HEK293 (cell line): ENCODE data around the gene CEP43.

ENCODE experiments used
- CTCF ChIA-PET: fragments of 350-600 bp; formaldehyde crosslinking; extraction: SDS; loops from one replicate; lab custom pipeline; 2021; ENCODE audit warnings: antibody characterized with exemption; lab: Yijun Ruan, JAX
- POLR2A ChIA-PET: fragments of 300-600 bp; formaldehyde crosslinking; extraction: SDS; loops from one replicate; lab custom pipeline; 2020; ENCODE audit warnings: antibody characterized with exemption, inconsistent platforms; lab: Yijun Ruan, JAX
- H3K27ac ChIP-seq: fragments of 200-500 bp; sonication (Bioruptor generic); 2 replicates; pipeline ENCODE4 v1.5.1; 2014; ENCODE audit warnings: low read depth, low read length, control low read depth, inconsistent platforms; ENCODE audit errors: extremely low read depth
- H3K36me3 ChIP-seq, 2 experiments: fragments of 200-500 bp in 1 of 2; sonication (Bioruptor generic) in 1 of 2; 1 replicate in 1 of 2; 2 replicates in 1 of 2; pipeline ENCODE4 v1.5.1; 2014 to 2017; ENCODE audit warnings: inconsistent platforms in 2 of 2, low read length in 2 of 2; ENCODE audit not compliant: control insufficient read depth in 2 of 2, insufficient read depth in 1 of 2
- H3K4me1 ChIP-seq: fragments of 200-500 bp; sonication (Bioruptor generic); 2 replicates; pipeline ENCODE4 v1.5.1; 2014; ENCODE audit warnings: mild to moderate bottlenecking, low read length, inconsistent platforms; ENCODE audit not compliant: control insufficient read depth, insufficient read depth
- H3K4me3 ChIP-seq: 2 replicates; pipeline ENCODE4 v1.5.1; 2011; ENCODE audit warnings: low read depth, mild to moderate bottlenecking, control low read depth, low read length, moderate library complexity
- H3K9me3 ChIP-seq: fragments of 200-500 bp; sonication (Bioruptor generic); 2 replicates; pipeline ENCODE4 v1.5.1; 2014; ENCODE audit warnings: low read depth, low read length, inconsistent platforms; ENCODE audit not compliant: control insufficient read depth, insufficient read depth
- BCL11B ChIP-seq: fragments of 450-650 bp; formaldehyde crosslinking; IDR thresholded peaks from 2 replicates; pipeline ENCODE4 v1.5.1; 2016; ENCODE audit warnings: low read depth, missing biosample characterization, missing genetic modification characterization
- GLI4 ChIP-seq: fragments of 450-650 bp; formaldehyde crosslinking; IDR thresholded peaks from 2 replicates; pipeline ENCODE4 v1.5.1; 2016; ENCODE audit warnings: missing biosample characterization, missing genetic modification characterization
- GLIS1 ChIP-seq: fragments of 450-650 bp; formaldehyde crosslinking; IDR thresholded peaks from 2 replicates; pipeline ENCODE4 v1.5.1; 2016; ENCODE audit warnings: missing biosample characterization, missing genetic modification characterization
- HOXC10 ChIP-seq: sonication (generic); formaldehyde crosslinking; IDR thresholded peaks from 2 replicates; pipeline ENCODE4 v1.8.1; 2023; ENCODE audit warnings: mild to moderate bottlenecking, missing genetic modification reagents
- RBAK ChIP-seq: fragments of 450-650 bp; formaldehyde crosslinking; IDR thresholded peaks from 2 replicates; pipeline ENCODE4 v1.5.1; 2016; ENCODE audit warnings: missing biosample characterization, missing genetic modification characterization
- TRIM28 ChIP-seq: IDR thresholded peaks from 2 replicates; pipeline ENCODE4 v1.6.1; 2011; ENCODE audit warnings: low read length, control low read depth, borderline replicate concordance
- ZBTB20 ChIP-seq: fragments of 450-650 bp; formaldehyde crosslinking; IDR thresholded peaks from 2 replicates; pipeline ENCODE4 v1.5.1; 2016; ENCODE audit warnings: missing biosample characterization, missing genetic modification characterization
- ZNF114 ChIP-seq: fragments of 450-650 bp; formaldehyde crosslinking; IDR thresholded peaks from 2 replicates; pipeline ENCODE4 v1.5.0; 2017; ENCODE audit warnings: missing biosample characterization, missing genetic modification characterization
- ZNF138 ChIP-seq: fragments of 450-650 bp; formaldehyde crosslinking; IDR thresholded peaks from 2 replicates; pipeline ENCODE4 v1.5.1; 2016; ENCODE audit warnings: missing biosample characterization, missing genetic modification characterization, borderline replicate concordance
- ZNF140 ChIP-seq: fragments of 450-650 bp; formaldehyde crosslinking; IDR thresholded peaks from 2 replicates; pipeline ENCODE4 v1.5.1; 2016; ENCODE audit warnings: missing biosample characterization, missing genetic modification characterization
- ZNF175 ChIP-seq: fragments of 450-650 bp; formaldehyde crosslinking; IDR thresholded peaks from 2 replicates; pipeline ENCODE4 v1.5.1; 2016; ENCODE audit warnings: missing biosample characterization, missing genetic modification characterization
- ZNF19 ChIP-seq: fragments of 450-650 bp; formaldehyde crosslinking; IDR thresholded peaks from 2 replicates; pipeline ENCODE4; 2016; ENCODE audit warnings: missing biosample characterization, missing genetic modification characterization, low read depth
- ZNF223 ChIP-seq: fragments of 450-650 bp; formaldehyde crosslinking; IDR thresholded peaks from 2 replicates; pipeline ENCODE4 v1.5.1; 2016; ENCODE audit warnings: missing biosample characterization, missing genetic modification characterization
- ZNF302 ChIP-seq: fragments of 450-650 bp; formaldehyde crosslinking; IDR thresholded peaks from 2 replicates; pipeline ENCODE4 v1.5.1; 2016; ENCODE audit warnings: missing biosample characterization, missing genetic modification characterization, low read depth
- ZNF311 ChIP-seq: fragments of 450-650 bp; formaldehyde crosslinking; IDR thresholded peaks from 2 replicates; pipeline ENCODE4 v1.5.1; 2017; ENCODE audit warnings: missing biosample characterization, missing genetic modification characterization, borderline replicate concordance
- ZNF433 ChIP-seq: fragments of 450-650 bp; formaldehyde crosslinking; IDR thresholded peaks from 2 replicates; pipeline ENCODE4 v1.5.1; 2016; ENCODE audit warnings: missing biosample characterization, missing genetic modification characterization, low read depth
- ZNF473 ChIP-seq: fragments of 450-650 bp; formaldehyde crosslinking; IDR thresholded peaks from 2 replicates; pipeline ENCODE4 v1.5.1; 2017; ENCODE audit warnings: missing biosample characterization, missing genetic modification characterization
- ZNF510 ChIP-seq: fragments of 450-650 bp; formaldehyde crosslinking; IDR thresholded peaks from 2 replicates; pipeline ENCODE4 v1.5.1; 2018; ENCODE audit warnings: mild to moderate bottlenecking, missing genetic modification characterization, missing biosample characterization; ENCODE audit not compliant: insufficient replicate concordance
- ZNF548 ChIP-seq: fragments of 450-650 bp; formaldehyde crosslinking; IDR thresholded peaks from 2 replicates; pipeline ENCODE4 v1.5.1; 2016; ENCODE audit warnings: missing biosample characterization, missing genetic modification characterization
- ZNF629 ChIP-seq: fragments of 450-650 bp; formaldehyde crosslinking; IDR thresholded peaks from 2 replicates; pipeline ENCODE4 v1.5.1; 2017; ENCODE audit warnings: missing biosample characterization, missing genetic modification characterization
- ZNF654 ChIP-seq: fragments of 450-650 bp; formaldehyde crosslinking; IDR thresholded peaks from 2 replicates; pipeline ENCODE4 v1.5.1; 2016; ENCODE audit warnings: low read depth, missing biosample characterization, missing genetic modification characterization
- ZNF670 ChIP-seq: fragments of 450-650 bp; formaldehyde crosslinking; IDR thresholded peaks from 2 replicates; pipeline ENCODE4 v1.5.1; 2016; ENCODE audit warnings: missing biosample characterization, missing genetic modification characterization, low read depth
- ZNF701 ChIP-seq: fragments of 450-650 bp; formaldehyde crosslinking; IDR thresholded peaks from 2 replicates; pipeline ENCODE4 v1.5.1; 2016; ENCODE audit warnings: missing biosample characterization, missing genetic modification characterization
- ZNF777 ChIP-seq: fragments of 450-650 bp; formaldehyde crosslinking; IDR thresholded peaks from 2 replicates; pipeline ENCODE4 v1.5.1; 2017; ENCODE audit warnings: missing biosample characterization, missing genetic modification characterization, borderline replicate concordance
- ZNF792 ChIP-seq: fragments of 450-650 bp; formaldehyde crosslinking; IDR thresholded peaks from 2 replicates; pipeline ENCODE4 v1.5.1; 2016; ENCODE audit warnings: missing biosample characterization, missing genetic modification characterization
- TF ChIP-seq, protein P1 (sequence below): fragments of 450-650 bp; formaldehyde crosslinking; IDR thresholded peaks from 2 replicates; pipeline ENCODE4 v1.5.1; 2016; ENCODE audit warnings: missing biosample characterization, missing genetic modification characterization
- TF ChIP-seq, protein P2 (sequence below): fragments of 450-650 bp; formaldehyde crosslinking; IDR thresholded peaks from 2 replicates; pipeline ENCODE4 v1.5.1; 2016; ENCODE audit warnings: missing biosample characterization, missing genetic modification characterization
- TF ChIP-seq, protein P3 (sequence below): fragments of 450-650 bp; formaldehyde crosslinking; IDR thresholded peaks from 2 replicates; pipeline ENCODE4 v1.5.1; 2016; ENCODE audit warnings: missing biosample characterization, missing genetic modification characterization, low read depth
- TF ChIP-seq, protein P4 (sequence below): IDR thresholded peaks from 2 replicates; pipeline ENCODE4 v1.6.1; 2011; ENCODE audit warnings: mild to moderate bottlenecking, low read depth, low read length, borderline replicate concordance
- TF ChIP-seq, protein P5 (sequence below): fragments of 450-650 bp; formaldehyde crosslinking; IDR thresholded peaks from 2 replicates; pipeline ENCODE4 v1.5.1; 2016; ENCODE audit warnings: missing biosample characterization, missing genetic modification characterization
- TF ChIP-seq, protein P6 (sequence below): fragments of 450-650 bp; formaldehyde crosslinking; IDR thresholded peaks from 2 replicates; pipeline ENCODE4 v1.5.1; 2016; ENCODE audit warnings: missing biosample characterization, missing genetic modification characterization

The CEP43 gene

DNA sequence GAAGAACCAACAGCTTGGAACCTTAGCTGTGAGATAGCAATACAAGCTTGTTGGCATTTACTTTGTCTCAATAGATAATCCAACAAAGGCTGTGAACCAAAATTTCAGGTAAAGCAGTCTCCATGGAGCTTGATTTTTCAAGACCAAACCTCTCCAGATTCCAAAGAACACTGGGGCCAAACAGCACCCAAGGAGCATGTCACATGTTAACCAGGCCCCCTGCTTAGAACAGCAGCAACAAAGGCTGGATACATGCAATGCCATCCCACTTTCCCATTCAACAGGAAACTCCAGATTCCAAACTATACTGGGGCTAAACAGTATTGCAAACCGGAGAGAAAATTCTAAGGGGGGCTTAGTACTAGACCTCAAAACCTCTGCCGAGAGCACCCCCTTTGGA lies 27.1 kb upstream of the CEP43 start:
- ChIA-PET CTCF (interaction anchor here (1.2 to 1.8 kb wide), 2 partner anchors 17 to 20 kb away, joined by 3 to 6 read pairs; no protein-coding TSS in a partner anchor), POLR2A (interaction anchor here (1.4 kb wide), 1 partner anchor 16 kb away, joined by 3 read pairs; the partner anchor contains the start of gene RNASET2)
- Histone ChIP-seq H3K4me3 (no peak overlapping the region), H3K36me3 (peaks cover 0 to 25% of the 10 kb centered on the region in 2 experiments; a peak in 2 of 3 replicates), H3K27ac (no peak overlapping the region), H3K9me3 (no peaks in the 10 kb centered on the region), H3K4me1 (no peaks in the 10 kb centered on the region)
- TF ChIP-seq ZNF114 (tag by site-specific recombination) = no peak
- TF ChIP-seq ZNF792 = no peak
- TF ChIP-seq, protein P1, sequence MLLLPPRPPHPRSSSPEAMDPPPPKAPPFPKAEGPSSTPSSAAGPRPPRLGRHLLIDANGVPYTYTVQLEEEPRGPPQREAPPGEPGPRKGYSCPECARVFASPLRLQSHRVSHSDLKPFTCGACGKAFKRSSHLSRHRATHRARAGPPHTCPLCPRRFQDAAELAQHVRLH (tag by site-specific recombination) = no peak
- TF ChIP-seq ZNF223 (tag by site-specific recombination) = no peak
- TF ChIP-seq, protein P2, sequence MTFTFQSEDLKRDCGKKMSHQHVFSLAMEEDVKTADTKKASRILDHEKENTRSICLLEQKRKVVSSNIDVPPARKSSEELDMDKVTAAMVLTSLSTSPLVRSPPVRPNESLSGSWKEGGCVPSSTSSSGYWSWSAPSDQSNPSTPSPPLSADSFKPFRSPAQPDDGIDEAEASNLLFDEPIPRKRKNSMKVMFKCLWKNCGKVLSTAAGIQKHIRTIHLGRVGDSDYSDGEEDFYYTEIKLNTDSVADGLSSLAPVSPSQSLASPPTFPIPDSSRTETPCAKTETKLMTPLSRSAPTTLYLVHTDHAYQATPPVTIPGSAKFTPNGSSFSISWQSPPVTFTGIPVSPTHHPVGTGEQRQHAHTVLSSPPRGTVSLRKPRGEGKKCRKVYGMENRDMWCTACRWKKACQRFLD (tag by site-specific recombination) = no peak
- no peak for TF ChIP-seq RBAK (tag by site-specific recombination)
- TF ChIP-seq ZNF19 = no peak
- TF ChIP-seq ZNF510 (tag by site-specific recombination) = no peak
- TF ChIP-seq ZNF302 = no peak
- no peak for TF ChIP-seq ZNF138 (tag by site-specific recombination)
- TF ChIP-seq ZNF670 (tag by site-specific recombination) = no peak
- TF ChIP-seq, protein P3, sequence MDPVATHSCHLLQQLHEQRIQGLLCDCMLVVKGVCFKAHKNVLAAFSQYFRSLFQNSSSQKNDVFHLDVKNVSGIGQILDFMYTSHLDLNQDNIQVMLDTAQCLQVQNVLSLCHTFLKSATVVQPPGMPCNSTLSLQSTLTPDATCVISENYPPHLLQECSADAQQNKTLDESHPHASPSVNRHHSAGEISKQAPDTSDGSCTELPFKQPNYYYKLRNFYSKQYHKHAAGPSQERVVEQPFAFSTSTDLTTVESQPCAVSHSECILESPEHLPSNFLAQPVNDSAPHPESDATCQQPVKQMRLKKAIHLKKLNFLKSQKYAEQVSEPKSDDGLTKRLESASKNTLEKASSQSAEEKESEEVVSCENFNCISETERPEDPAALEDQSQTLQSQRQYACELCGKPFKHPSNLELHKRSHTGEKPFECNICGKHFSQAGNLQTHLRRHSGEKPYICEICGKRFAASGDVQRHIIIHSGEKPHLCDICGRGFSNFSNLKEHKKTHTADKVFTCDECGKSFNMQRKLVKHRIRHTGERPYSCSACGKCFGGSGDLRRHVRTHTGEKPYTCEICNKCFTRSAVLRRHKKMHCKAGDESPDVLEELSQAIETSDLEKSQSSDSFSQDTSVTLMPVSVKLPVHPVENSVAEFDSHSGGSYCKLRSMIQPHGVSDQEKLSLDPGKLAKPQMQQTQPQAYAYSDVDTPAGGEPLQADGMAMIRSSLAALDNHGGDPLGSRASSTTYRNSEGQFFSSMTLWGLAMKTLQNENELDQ (tag by site-specific recombination) = no peak
- TF ChIP-seq ZBTB20 = no peak
- TF ChIP-seq, protein P4, sequence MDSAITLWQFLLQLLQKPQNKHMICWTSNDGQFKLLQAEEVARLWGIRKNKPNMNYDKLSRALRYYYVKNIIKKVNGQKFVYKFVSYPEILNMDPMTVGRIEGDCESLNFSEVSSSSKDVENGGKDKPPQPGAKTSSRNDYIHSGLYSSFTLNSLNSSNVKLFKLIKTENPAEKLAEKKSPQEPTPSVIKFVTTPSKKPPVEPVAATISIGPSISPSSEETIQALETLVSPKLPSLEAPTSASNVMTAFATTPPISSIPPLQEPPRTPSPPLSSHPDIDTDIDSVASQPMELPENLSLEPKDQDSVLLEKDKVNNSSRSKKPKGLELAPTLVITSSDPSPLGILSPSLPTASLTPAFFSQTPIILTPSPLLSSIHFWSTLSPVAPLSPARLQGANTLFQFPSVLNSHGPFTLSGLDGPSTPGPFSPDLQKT = no peak
- no peak for TF ChIP-seq TRIM28
- TF ChIP-seq ZNF140 (tag by site-specific recombination) = no peak
- TF ChIP-seq, protein P5, sequence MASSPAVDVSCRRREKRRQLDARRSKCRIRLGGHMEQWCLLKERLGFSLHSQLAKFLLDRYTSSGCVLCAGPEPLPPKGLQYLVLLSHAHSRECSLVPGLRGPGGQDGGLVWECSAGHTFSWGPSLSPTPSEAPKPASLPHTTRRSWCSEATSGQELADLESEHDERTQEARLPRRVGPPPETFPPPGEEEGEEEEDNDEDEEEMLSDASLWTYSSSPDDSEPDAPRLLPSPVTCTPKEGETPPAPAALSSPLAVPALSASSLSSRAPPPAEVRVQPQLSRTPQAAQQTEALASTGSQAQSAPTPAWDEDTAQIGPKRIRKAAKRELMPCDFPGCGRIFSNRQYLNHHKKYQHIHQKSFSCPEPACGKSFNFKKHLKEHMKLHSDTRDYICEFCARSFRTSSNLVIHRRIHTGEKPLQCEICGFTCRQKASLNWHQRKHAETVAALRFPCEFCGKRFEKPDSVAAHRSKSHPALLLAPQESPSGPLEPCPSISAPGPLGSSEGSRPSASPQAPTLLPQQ (tag by site-specific recombination) = no peak
- TF ChIP-seq GLI4 (tag by site-specific recombination) = no peak
- no peak for TF ChIP-seq GLIS1
- no peak for TF ChIP-seq BCL11B

DNA sequence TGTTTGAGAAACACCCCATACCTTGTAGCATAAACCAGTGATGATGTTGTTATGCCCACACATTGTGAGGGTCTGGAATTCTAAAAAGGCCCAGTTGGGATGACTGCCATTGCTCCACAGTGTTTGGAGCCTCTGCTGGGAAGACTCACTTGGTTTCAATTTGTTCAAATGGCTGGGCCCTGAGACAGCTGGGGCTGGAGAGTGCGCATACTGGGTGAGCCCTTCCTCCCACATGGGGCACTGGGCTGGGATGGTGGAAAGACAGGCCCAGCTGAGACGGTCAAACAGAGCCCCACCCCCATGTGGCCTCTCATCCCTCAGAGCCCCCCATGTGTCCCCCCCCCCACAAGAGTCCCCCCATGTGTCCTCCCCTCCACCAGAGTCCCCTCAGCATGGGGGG lies 22.6 kb upstream of the CEP43 start:
- POLR2A ChIA-PET = no interaction called here
- TF ChIP-seq TRIM28 (no peak), ZNF433 (no peak), ZNF311 (tag by site-specific recombination) (no peak), ZNF777 (tag by site-specific recombination) (no peak), ZNF548 (tag by site-specific recombination) (no peak), ZNF654 (tag by site-specific recombination) (no peak), ZNF629 (tag by site-specific recombination) (no peak), ZNF175 (no peak), HOXC10 (CRISPR knock-in tag) (no peak), ZNF473 (no peak), ZNF701 (no peak)
- TF ChIP-seq, protein P6, sequence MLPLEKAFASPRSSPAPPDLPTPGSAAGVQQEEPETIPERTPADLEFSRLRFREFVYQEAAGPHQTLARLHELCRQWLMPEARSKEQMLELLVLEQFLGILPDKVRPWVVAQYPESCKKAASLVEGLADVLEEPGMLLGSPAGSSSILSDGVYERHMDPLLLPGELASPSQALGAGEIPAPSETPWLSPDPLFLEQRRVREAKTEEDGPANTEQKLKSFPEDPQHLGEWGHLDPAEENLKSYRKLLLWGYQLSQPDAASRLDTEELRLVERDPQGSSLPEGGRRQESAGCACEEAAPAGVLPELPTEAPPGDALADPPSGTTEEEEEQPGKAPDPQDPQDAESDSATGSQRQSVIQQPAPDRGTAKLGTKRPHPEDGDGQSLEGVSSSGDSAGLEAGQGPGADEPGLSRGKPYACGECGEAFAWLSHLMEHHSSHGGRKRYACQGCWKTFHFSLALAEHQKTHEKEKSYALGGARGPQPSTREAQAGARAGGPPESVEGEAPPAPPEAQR (tag by site-specific recombination) = no peak

More for the DNA sequence above, 22.6 kb upstream of the CEP43 start:
- Histone ChIP-seq H3K9me3 (no peaks in the 10 kb centered on the region), H3K27ac (no peak overlapping the region), H3K36me3 (peaks cover 4 to 33% of the 10 kb centered on the region in 2 experiments; a peak in 2 of 3 replicates), H3K4me1 (no peaks in the 10 kb centered on the region), H3K4me3 (no peak overlapping the region)
- CTCF ChIA-PET = interaction anchor here (2.9 kb wide), 1 partner anchor 13 kb away, joined by 9 read pairs; no protein-coding TSS in a partner anchor
